GM12878 (cell line): ENCODE data around the gene USP2. TPM values are rescaled to one million over a fixed set of nuclear protein-coding genes. Genes with fewer than 3 reads are reported as not detected.
A peak's percentile ranks its signal among the peaks of the same experiment; 100 is the strongest.

Source experiments
- ATAC-seq: fragments of 200-7000 bp; cut with Tn5 transposase; 3 replicates; pipeline ENCODE4 v1.9.1; 2020; ENCODE audit warnings: mild to moderate bottlenecking, moderate library complexity
- BruUV-seq: library from RNA; stranded (reverse); fragments of 400-500 nt; replicated peaks from 2 replicates; lab custom pipeline; 2021; lab: Mats Ljungman, UMichigan
- CTCF ChIA-PET: fragments of 300-600 bp; sonication (Branson Sonifier 250); formaldehyde crosslinking; extraction: SDS; loops from one replicate; lab custom pipeline; 2021; ENCODE audit warnings: inconsistent platforms; lab: Yijun Ruan, JAX
- POLR2A ChIA-PET: fragments of 350-600 bp; formaldehyde crosslinking; extraction: SDS; loops from one replicate; lab custom pipeline; 2021; ENCODE audit warnings: inconsistent platforms; lab: Charles Lee
- RAD21 ChIA-PET: fragments of 300-600 bp; sonication (Branson Sonifier 250); formaldehyde crosslinking; loops from one replicate; lab custom pipeline; 2023; ENCODE audit warnings: antibody characterized with exemption; ENCODE audit not compliant: unreplicated experiment; lab: Charles Lee
- SMC1A ChIA-PET: fragments of 300-600 bp; sonication (Branson Sonifier 250); formaldehyde crosslinking; loops from one replicate; lab custom pipeline; 2023; ENCODE audit not compliant: unreplicated experiment, uncharacterized antibody; lab: Charles Lee
- DNase-seq: peaks from one replicate; pipeline ENCODE4 v3.0.0-alpha.2; 2011; ENCODE audit warnings: low read depth, low spot score
- FAIRE-seq: peaks from 3 replicates; lab custom pipeline; 2011; peaks lifted over from hg19 to GRCh38; lab: Jason Lieb, UNC
- H2AFZ ChIP-seq: 2 replicates; pipeline ENCODE4 v1.6.0; 2011; ENCODE audit warnings: low read depth, low read length, control low read depth; ENCODE audit not compliant: control insufficient read depth
- H3K27ac ChIP-seq: 2 replicates; pipeline ENCODE4 v1.5.1; 2011; ENCODE audit warnings: control low read depth; ENCODE audit not compliant: control insufficient read depth, insufficient read depth
- H3K27me3 ChIP-seq, 2 experiments: replicated peaks in 1 of 2; 2 replicates each; pipeline versions ENCODE4 v1.6.0 to v1.6.1; 2011; ENCODE audit warnings: low read length in 1 of 2; ENCODE audit not compliant: control insufficient read depth in 2 of 2, insufficient read depth in 2 of 2
- H3K36me3 ChIP-seq, 2 experiments: 2 replicates each; pipeline ENCODE4 v1.5.1; 2011; ENCODE audit warnings: low read length in 1 of 2; ENCODE audit not compliant: control insufficient read depth in 2 of 2, insufficient read depth in 2 of 2
- H3K4me1 ChIP-seq: 2 replicates; pipeline ENCODE4 v1.6.1; 2011; ENCODE audit warnings: mild to moderate bottlenecking, low read length, moderate library complexity, mixed read lengths; ENCODE audit not compliant: control insufficient read depth, insufficient read depth
- H3K4me2 ChIP-seq: 2 replicates; pipeline ENCODE4 v1.6.0; 2011; ENCODE audit warnings: control low read depth; ENCODE audit not compliant: control insufficient read depth, insufficient read depth
- H3K4me3 ChIP-seq: fragments of 200-600 bp; sonication (generic); 2 replicates; pipeline ENCODE4 v1.5.1; 2016
- H3K79me2 ChIP-seq: 2 replicates; pipeline ENCODE4 v1.6.0; 2011; ENCODE audit warnings: low read length; ENCODE audit not compliant: control insufficient read depth, insufficient read depth
- H3K9ac ChIP-seq: 2 replicates; pipeline ENCODE4 v1.8.0; 2011; ENCODE audit warnings: low read length, control low read depth, mixed read lengths; ENCODE audit not compliant: control insufficient read depth, insufficient read depth
- H3K9me3 ChIP-seq: replicated peaks from 3 replicates; pipeline ENCODE4 v1.5.1; 2011; ENCODE audit warnings: mild to moderate bottlenecking, low read length; ENCODE audit not compliant: control insufficient read depth, insufficient read depth
- H4K20me1 ChIP-seq: 2 replicates; pipeline ENCODE4 v1.6.0; 2011; ENCODE audit not compliant: control insufficient read depth, insufficient read depth
- CTCF ChIP-seq, 3 experiments: IDR thresholded peaks in 2 of 3; conservative IDR thresholded peaks in 1 of 3; 2 replicates each; pipeline ENCODE4 v1.5.1; 2011; ENCODE audit warnings: low read depth in 3 of 3, low read length in 3 of 3, mild to moderate bottlenecking in 3 of 3, control low read depth in 2 of 3, moderate library complexity in 2 of 3, inconsistent platforms in 1 of 3, mixed read lengths in 1 of 3; ENCODE audit not compliant: control insufficient read depth in 2 of 3, insufficient read depth in 1 of 3; ENCODE audit errors: extremely low read depth in 1 of 3
- SKIL ChIP-seq: fragments of 450-650 bp; IDR thresholded peaks from 2 replicates; pipeline ENCODE4 v1.6.1; 2017; ENCODE audit warnings: mild to moderate bottlenecking, low read depth, inconsistent platforms; ENCODE audit not compliant: poor library complexity, severe bottlenecking
- WGBS: methylation state at CpG from one replicate; pipeline ENCODE4 v1.1.6; 2016; ENCODE audit warnings: low lambda C conversion rate; ENCODE audit not compliant: insufficient replicate concordance, insufficient coverage; ENCODE audit errors: missing lambda C conversion rate; 5-methylcytosine and 5-hydroxymethylcytosine counted together
- in situ Hi-C: fragments of 300-500 bp; cut with MboI; formaldehyde crosslinking; loops from 9 replicates; pipeline ENCODE4 v1.14.3; 2018; ENCODE audit warnings: mixed read lengths
- intact Hi-C: fragments of 100-400 bp; cut with micrococcal nuclease; formaldehyde crosslinking; loops from one replicate; pipeline ENCODE4 v1.14.2; 2022; ENCODE audit not compliant: unreplicated experiment
- polyA plus RNA-seq, 11 experiments: library from polyadenylated mRNA; depleted of rRNA in 4 of 11; unstranded in 6 of 11; stranded (reverse) in 5 of 11; fragments of >200 nt; fragmentation: Nextera tagmentation in 4 of 11; fragmentation: Illumina TruSeq in 1 of 11; extraction: Ambion mirVana in 4 of 11; extraction: Trizol in 1 of 11; gene quantifications; 1 replicate in 1 of 11; 2 replicates in 10 of 11; pipeline versions ENCODE4 v1.2.1 to v1.2.3, GENCODE V29; 2011 to 2016; ENCODE audit warnings: inconsistent platforms in 2 of 11, missing spikeins in 2 of 11, low read depth in 1 of 11
- total RNA-seq, 4 experiments: library from RNA; depleted of rRNA in 3 of 4; stranded (reverse); fragments of >200 nt in 3 of 4; fragmentation: Illumina TruSeq in 1 of 4; extraction: Trizol in 1 of 4; gene quantifications; 2 replicates each; pipeline versions ENCODE4 v1.2.1 to v1.2.3, GENCODE V29; 2013 to 2021

The USP2 gene
- total and polyA plus RNA-seq, 10 of the 15 experiments (the other 5 are each of a cell fraction or from before 2014, with no cell fraction given): 0.03 to 0.13 (median 0.06) TPM; not detected in 4

GRCh38 chr11:119307219-119307618, 74.3 kb downstream of the USP2 start:
- Histone ChIP-seq H2AFZ (no peak overlapping the region), H3K9ac (no peak overlapping the region), H3K4me3 (no peak overlapping the region), H3K4me2 (no peak overlapping the region), H3K27ac (no peak overlapping the region), H3K9me3 (no peaks in the 10 kb centered on the region), H4K20me1 (no peaks in the 10 kb centered on the region), H3K27me3 (no peaks in the 10 kb centered on the region), H3K4me1 (no peaks in the 10 kb centered on the region), H3K36me3 (peaks cover 13 to 14% of the 10 kb centered on the region in 2 experiments; a peak in 3 of 4 replicates), H3K79me2 (no peaks in the 10 kb centered on the region)
- no peak for DNase-seq
- in situ Hi-C loops (no loop called here), intact Hi-C loops (no loop called here)
- BruUV-seq: no TSS peak
- 0% methylated on average over 1 of the region's 1 CpG for WGBS
- TF ChIP-seq SKIL (no peak), CTCF (IDR thresholded peaks at IDR 0.05 in 2 of 3, conservative IDR thresholded peaks at IDR 0.05 in 1 of 3; ENCODE audit: control insufficient read depth in 2 of 3, extremely low read depth in 1 of 3, insufficient read depth in 1 of 3, low read depth in 3 of 3, low read length in 3 of 3) (peak in 1 of 3 experiments; percentile 28; a peak in 1 of 6 replicates)
- RAD21 ChIA-PET: interaction anchor here (1.0 to 1.6 kb wide), 3 partner anchors 14 to 101 kb away, joined by 3 to 4 read pairs (median 3); partner anchors contain the start of gene CBL
- FAIRE-seq: no peak
- POLR2A ChIA-PET: interaction anchor here (0.6 kb wide), 1 partner anchor 838 kb away, joined by 3 read pairs; no protein-coding TSS in a partner anchor
- CTCF ChIA-PET: interaction anchor here (1.0 to 5.1 kb wide), 12 partner anchors 9 to 223 kb away, joined by 3 to 45 read pairs (median 4); partner anchors contain the start of gene HMBS
- ATAC-seq: no peak; the same call in 2 of the 3 replicates
- SMC1A ChIA-PET: interaction anchor here (0.6 to 2.7 kb wide), 3 partner anchors 7 to 17 kb away, joined by 3 to 8 read pairs (median 7); no protein-coding TSS in a partner anchor
